Subcutaneous abdominal adipose tissue (tissue), 5 donors: Measurements from ENCODE around the gene OXNAD1.

Experiments
- H3K27ac ChIP-seq: one replicate; pipeline ENCODE4 v1.7.0; 2013; ENCODE audit warnings: low read depth, mild to moderate bottlenecking, inconsistent platforms, low read length, moderate library complexity
- H3K27me3 ChIP-seq, 5 donors: one replicate each; pipeline ENCODE4 v1.7.0; 2013; ENCODE audit warnings: low read length in 5 of 5, inconsistent platforms in 1 of 5; ENCODE audit not compliant: control insufficient read depth in 5 of 5, insufficient read depth in 4 of 5
- H3K36me3 ChIP-seq, 5 donors: one replicate each; pipeline ENCODE4 v1.7.0; 2013; ENCODE audit warnings: low read length in 5 of 5; ENCODE audit not compliant: control insufficient read depth in 5 of 5, insufficient read depth in 5 of 5
- H3K4me1 ChIP-seq, 5 donors: one replicate each; pipeline ENCODE4 v1.7.0; 2013; ENCODE audit warnings: low read length in 5 of 5, mild to moderate bottlenecking in 3 of 5, moderate library complexity in 1 of 5; ENCODE audit not compliant: control insufficient read depth in 5 of 5, insufficient read depth in 5 of 5
- H3K4me3 ChIP-seq, 5 donors: one replicate each; pipeline ENCODE4 v1.7.0; 2013; ENCODE audit warnings: low read length in 5 of 5, low read depth in 1 of 5
- H3K9ac ChIP-seq, 5 donors: one replicate each; pipeline ENCODE4 v1.7.0; 2013; ENCODE audit warnings: low read length in 5 of 5, mild to moderate bottlenecking in 4 of 5, moderate library complexity in 3 of 5
- H3K9me3 ChIP-seq, 5 donors: one replicate each; pipeline ENCODE4 v1.7.0; 2013; ENCODE audit warnings: low read length in 5 of 5; ENCODE audit not compliant: control insufficient read depth in 5 of 5
- donor health status: healthy.
- donor health status: healthy.
- donor health status: healthy.
- donor health status: healthy.
- donor health status: healthy.

The OXNAD1 gene

DNA sequence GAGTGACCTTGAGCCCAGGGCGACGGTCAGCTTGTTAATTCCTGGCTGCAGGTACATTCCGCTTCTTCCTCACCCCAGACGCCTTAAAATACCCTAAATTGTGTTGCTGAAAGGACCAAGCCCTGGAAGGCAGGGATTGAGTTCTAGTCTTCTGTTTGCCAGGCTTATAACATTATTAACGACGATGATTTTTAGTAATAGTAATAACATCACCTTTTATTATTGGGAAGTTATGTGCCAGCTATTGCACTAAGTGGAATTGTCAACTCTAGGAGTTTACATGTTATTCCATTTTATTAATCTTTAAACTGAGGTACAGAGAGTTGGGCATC, 409 bp downstream of the OXNAD1 start:
- H3K9ac ChIP-seq, result peak overlapping the region; percentile 79 to 96 (median 90)
- no peaks in the 10 kb centered on the region for H3K9me3 ChIP-seq
- peak overlapping the region; percentile 84 for H3K27ac ChIP-seq
- H3K27me3 ChIP-seq, result no peaks in the 10 kb centered on the region
- H3K36me3 ChIP-seq, result peaks cover 1 to 11% (median 3%) of the 10 kb centered on the region in 5 donors
- peaks cover 10 to 47% (median 33%) of the 10 kb centered on the region in 5 donors for H3K4me1 ChIP-seq
- H3K4me3 ChIP-seq, result peak overlapping the region; percentile 88 to 97 (median 92)

DNA sequence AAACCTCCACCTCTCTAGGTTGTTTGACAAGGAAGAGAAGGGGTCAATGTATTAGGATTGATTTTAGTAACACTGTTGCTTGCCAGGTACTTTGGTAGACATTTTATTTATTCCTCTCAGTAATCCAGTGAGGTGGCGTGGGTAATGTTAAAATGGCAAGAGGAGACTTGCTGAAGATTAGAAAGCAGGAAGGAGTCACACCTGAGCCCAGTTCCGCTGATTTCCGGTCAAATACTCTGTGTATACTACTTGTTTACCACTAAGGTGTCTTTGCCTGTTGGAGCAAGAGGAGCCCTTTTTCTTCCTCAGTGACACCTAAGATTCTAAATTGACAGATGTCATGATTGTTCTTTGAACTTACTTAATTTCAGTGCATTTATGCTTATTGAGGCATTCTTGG, 1.7 kb downstream of the OXNAD1 start:
- no peaks in the 10 kb centered on the region for H3K9me3 ChIP-seq
- H3K36me3 ChIP-seq, result peaks cover 2 to 17% (median 10%) of the 10 kb centered on the region in 5 donors
- H3K9ac ChIP-seq, result peak overlapping the region in 3 of 5 donors; percentile 21 to 54 (median 48)
- H3K4me3 ChIP-seq, result no peak overlapping the region
- peak overlapping the region; percentile 84 for H3K27ac ChIP-seq
- H3K4me1 ChIP-seq, result peaks cover 10 to 47% (median 33%) of the 10 kb centered on the region in 5 donors
- H3K27me3 ChIP-seq, result no peaks in the 10 kb centered on the region

DNA sequence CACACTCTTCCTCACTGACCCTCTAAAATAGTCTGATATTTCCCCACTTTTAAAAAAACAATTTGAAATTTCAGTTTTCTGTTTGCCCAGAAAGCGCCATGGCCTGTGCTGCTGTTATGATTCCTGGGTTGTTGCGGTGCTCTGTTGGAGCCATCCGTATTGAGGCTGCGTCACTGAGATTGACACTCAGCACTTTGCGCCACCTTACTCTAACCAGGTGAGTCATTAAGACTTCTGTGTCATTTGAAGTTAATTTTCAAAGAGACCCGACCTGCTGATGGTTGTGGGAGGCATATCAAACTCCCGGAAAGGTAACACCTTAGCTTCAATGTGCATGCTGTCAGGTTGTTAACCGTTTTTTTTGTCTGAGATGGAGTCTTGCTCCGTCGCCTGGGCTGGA, 5.8 kb downstream of the OXNAD1 start:
- Histone ChIP-seq H3K36me3 (peaks cover 6 to 25% (median 12%) of the 10 kb centered on the region in 5 donors), H3K9ac (no peak overlapping the region), H3K27ac (no peak overlapping the region), H3K4me3 (no peak overlapping the region), H3K27me3 (no peaks in the 10 kb centered on the region), H3K9me3 (no peaks in the 10 kb centered on the region), H3K4me1 (peaks cover 0 to 27% (median 20%) of the 10 kb centered on the region in 5 donors)

DNA sequence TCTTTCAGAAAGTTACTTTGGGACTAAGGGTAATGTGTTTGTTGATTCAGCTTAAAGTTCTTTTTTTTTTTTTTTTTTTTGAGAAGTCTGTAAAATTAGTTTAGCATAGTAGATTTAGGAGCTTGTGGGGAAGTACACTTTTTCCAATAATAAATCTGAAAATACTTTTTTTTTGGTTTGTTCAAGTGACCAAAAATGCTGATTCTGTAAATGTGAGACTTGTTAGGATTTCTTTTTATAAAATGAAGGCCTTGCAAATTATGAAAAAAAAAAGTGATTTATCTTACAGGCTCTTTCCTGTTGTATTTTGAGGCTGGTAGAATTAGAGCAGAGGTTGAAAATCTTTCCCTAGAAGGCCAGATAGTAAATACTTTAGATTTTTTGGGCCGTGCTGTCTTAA, 7.6 kb downstream of the OXNAD1 start:
- H3K27ac ChIP-seq, result no peak overlapping the region
- peaks cover 0 to 15% (median 8%) of the 10 kb centered on the region in 5 donors for H3K4me1 ChIP-seq
- no peaks in the 10 kb centered on the region for H3K27me3 ChIP-seq
- no peak overlapping the region for H3K4me3 ChIP-seq
- H3K9ac ChIP-seq, result no peak overlapping the region
- H3K9me3 ChIP-seq, result no peaks in the 10 kb centered on the region
- H3K36me3 ChIP-seq, result peaks cover 6 to 29% (median 15%) of the 10 kb centered on the region in 5 donors

DNA sequence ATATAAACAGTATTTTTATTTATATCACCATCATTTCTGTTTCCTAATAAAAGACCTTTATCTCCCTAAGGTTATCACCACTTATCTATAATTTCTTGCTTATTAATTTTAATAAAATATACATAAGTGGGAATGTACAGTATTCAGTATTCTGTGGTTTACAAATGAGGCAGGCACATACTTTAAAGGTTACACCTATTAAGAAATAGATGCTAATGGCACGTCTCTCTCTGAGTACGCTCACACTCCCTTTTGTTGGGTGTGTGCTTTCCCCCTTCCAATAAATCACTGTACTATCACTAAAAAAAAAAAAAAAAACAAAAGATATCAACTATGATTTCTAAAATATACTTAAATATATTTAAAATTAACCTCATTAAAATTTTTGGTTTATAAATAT, 8.9 kb downstream of the OXNAD1 start:
- no peaks in the 10 kb centered on the region for H3K9me3 ChIP-seq
- H3K27me3 ChIP-seq, result no peaks in the 10 kb centered on the region
- H3K9ac ChIP-seq, result no peak overlapping the region
- no peak overlapping the region for H3K27ac ChIP-seq
- H3K4me3 ChIP-seq, result no peak overlapping the region
- H3K4me1 ChIP-seq, result peaks cover 0 to 18% (median 2%) of the 10 kb centered on the region in 5 donors
- peaks cover 6 to 29% (median 15%) of the 10 kb centered on the region in 5 donors for H3K36me3 ChIP-seq

DNA sequence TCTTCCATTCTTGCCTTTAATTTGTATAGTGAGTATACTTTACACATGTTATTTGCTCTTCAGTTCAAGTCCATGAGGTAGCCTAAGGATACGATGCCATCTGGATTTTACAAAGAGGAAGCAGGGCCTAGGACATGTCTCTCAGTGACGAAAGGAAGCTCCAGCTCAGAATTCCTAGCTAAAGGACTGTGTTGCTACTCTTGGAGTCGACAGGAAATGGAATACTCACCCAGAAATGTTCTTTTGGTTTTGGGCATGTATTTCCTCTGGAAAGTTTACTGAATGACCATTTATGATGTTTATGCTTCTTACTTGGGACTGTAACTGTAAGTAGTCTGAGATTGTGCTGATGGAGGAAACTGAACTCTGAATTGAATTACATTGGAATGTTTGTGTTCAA, 12.5 kb downstream of the OXNAD1 start:
- H3K27ac ChIP-seq, result no peak overlapping the region
- peaks cover 0 to 8% (median 4%) of the 10 kb centered on the region in 5 donors for H3K36me3 ChIP-seq
- H3K27me3 ChIP-seq, result no peaks in the 10 kb centered on the region
- H3K4me3 ChIP-seq, result no peak overlapping the region
- no peak overlapping the region for H3K9ac ChIP-seq
- H3K9me3 ChIP-seq, result no peaks in the 10 kb centered on the region
- peaks cover 0 to 30% (median 14%) of the 10 kb centered on the region in 5 donors for H3K4me1 ChIP-seq

DNA sequence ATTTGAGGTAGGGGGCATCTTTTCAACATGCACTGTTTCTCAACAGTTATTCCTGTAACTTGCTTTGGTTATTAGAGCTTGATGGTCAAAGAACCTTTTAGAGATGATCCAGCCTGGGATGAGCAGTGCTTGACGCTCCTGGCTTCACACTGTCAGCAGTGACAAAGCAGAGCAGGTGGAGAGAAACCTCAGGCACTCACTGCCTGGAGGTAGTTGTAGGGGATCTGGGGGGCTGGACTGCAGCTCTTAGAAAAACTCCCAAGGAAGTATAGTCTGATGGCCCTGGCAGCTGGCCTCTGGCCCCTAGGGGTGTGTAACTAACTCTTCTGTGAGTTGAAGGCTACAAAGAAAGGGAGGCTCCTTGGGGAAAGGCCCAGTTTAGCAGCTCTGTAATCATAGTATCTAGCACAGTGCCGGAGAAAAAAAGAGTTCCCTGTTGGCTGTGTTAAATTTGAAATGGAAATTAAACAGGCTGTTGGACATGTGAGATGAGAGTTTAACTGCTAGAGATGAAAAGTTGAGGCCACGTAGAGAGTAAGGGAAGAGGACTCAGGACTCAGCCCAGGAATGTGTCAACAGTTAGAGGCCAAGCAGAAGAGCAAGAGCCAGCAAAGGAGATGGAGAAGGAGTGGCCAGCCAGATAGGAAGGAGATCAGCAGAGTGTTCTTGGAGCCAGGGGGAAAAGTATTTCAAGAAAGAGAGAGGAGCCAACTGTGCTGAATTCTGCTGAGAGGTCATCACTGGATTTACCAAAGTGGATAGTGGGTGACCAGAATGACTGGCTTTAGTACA, 14.2 kb downstream of the OXNAD1 start:
- Histone ChIP-seq H3K9me3 (no peaks in the 10 kb centered on the region), H3K4me1 (peaks cover 0 to 28% (median 14%) of the 10 kb centered on the region in 5 donors), H3K9ac (no peak overlapping the region), H3K36me3 (peaks cover 0 to 19% (median 8%) of the 10 kb centered on the region in 5 donors), H3K27ac (no peak overlapping the region), H3K27me3 (no peaks in the 10 kb centered on the region), H3K4me3 (peak overlapping the region in 1 of 5 donors; percentile 1)

DNA sequence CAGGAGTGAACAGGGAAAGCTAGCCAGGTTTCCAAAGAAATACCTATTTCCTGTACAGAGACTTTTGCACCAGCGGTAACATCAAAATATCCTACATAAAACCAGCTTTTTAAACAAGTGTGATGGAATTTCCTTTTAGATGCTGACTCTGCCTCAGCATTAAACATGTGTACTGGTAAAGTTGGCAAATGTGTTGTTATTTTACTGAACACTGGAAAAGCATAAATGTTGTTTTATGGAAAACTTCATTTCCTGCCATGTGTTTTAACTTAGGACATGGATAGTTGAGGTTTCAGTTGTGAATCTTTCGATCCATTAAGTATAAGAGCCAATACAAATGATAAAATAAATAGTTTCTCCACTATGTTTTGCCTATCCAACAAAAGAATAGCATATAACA, 15.7 kb downstream of the OXNAD1 start:
- no peaks in the 10 kb centered on the region for H3K9me3 ChIP-seq
- H3K4me3 ChIP-seq, result no peak overlapping the region
- no peak overlapping the region for H3K27ac ChIP-seq
- H3K9ac ChIP-seq, result no peak overlapping the region
- peaks cover 0 to 19% (median 7%) of the 10 kb centered on the region in 5 donors for H3K36me3 ChIP-seq
- H3K27me3 ChIP-seq, result no peaks in the 10 kb centered on the region
- peaks cover 0 to 28% (median 14%) of the 10 kb centered on the region in 5 donors for H3K4me1 ChIP-seq

DNA sequence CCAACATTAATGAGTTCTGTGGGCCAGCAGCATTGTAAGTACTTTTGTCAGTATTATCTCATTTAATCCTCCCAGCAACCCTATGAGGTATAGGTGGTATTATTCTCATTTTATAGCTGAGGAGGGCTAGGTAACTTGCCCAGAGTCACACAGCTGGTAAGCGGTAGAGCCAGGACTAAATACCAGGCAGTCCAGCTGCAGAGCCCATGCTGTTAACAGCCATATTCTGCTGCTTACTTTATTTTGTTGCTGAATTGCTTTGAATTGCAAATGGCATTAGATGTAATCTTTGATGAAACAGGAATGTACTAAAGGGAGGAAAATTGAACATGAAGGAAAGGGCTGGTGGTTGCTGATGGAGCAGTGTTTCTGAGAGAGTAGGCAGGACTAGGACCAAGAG, 19.6 kb downstream of the OXNAD1 start:
- H3K4me3 ChIP-seq, result no peak overlapping the region
- H3K9me3 ChIP-seq, result no peaks in the 10 kb centered on the region
- H3K36me3 ChIP-seq, result peaks cover 0 to 14% (median 3%) of the 10 kb centered on the region in 5 donors
- peaks cover 6 to 41% (median 40%) of the 10 kb centered on the region in 5 donors for H3K4me1 ChIP-seq
- H3K9ac ChIP-seq, result no peak overlapping the region
- H3K27me3 ChIP-seq, result no peaks in the 10 kb centered on the region
- H3K27ac ChIP-seq, result no peak overlapping the region

DNA sequence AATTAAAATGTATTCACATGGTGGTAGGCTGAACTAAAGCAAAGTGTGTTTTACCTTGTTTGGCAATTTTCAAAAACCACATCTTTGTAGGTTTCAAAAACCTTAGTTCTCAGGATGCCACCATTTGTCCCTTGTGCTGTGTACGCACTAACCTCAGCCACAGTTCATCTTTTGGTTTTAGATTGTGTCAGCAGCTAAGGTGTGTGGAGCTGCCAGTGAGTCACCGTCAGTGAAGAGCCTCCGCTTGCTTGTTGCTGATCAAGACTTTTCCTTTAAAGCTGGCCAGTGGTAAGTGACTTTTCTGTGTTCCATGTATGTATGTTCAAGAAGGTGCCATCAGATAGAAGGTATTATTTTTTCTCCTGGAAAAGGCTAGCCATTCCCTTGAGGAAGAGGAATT, 21.1 kb downstream of the OXNAD1 start:
- H3K9me3 ChIP-seq, result no peaks in the 10 kb centered on the region
- H3K27ac ChIP-seq, result peak overlapping the region; percentile 32
- no peak overlapping the region for H3K9ac ChIP-seq
- no peak overlapping the region for H3K4me3 ChIP-seq
- peaks cover 6 to 51% (median 39%) of the 10 kb centered on the region in 5 donors for H3K4me1 ChIP-seq
- H3K36me3 ChIP-seq, result peaks cover 0 to 14% (median 3%) of the 10 kb centered on the region in 5 donors
- H3K27me3 ChIP-seq, result no peaks in the 10 kb centered on the region
